Skin of body (tissue), 2 donors: Measurements from ENCODE around the gene CATSPER3. TPM values are rescaled to one million over a fixed set of nuclear protein-coding genes. Genes with fewer than 3 reads are reported as not detected.

Source experiments
- DNase-seq: peaks from one replicate; lab custom pipeline; 2025; lab: John Stamatoyannopoulos, UW
- total RNA-seq: library from RNA; depleted of rRNA; stranded (reverse); fragments of >200 nt; gene quantifications from one replicate; pipeline ENCODE4 v1.2.3, GENCODE V29; 2014

The CATSPER3 gene
- total RNA-seq, 1 donor from 2014 or later: not detected

- DNase-seq: no peak
Observed at GRCh38 chr5:135040333-135041144, 72.8 kb downstream of the CATSPER3 start.

- DNase-seq: no peak
Observed at GRCh38 chr5:135041145-135041587, 73.5 kb downstream of the CATSPER3 start.

GRCh38 chr5:135041726-135042125 lies 74.0 kb downstream of the CATSPER3 start:
- no peak for DNase-seq

GRCh38 chr5:135042595-135042994 lies 74.9 kb downstream of the CATSPER3 start:
- DNase-seq: no peak

GRCh38 chr5:135045488-135045887 lies 77.8 kb downstream of the CATSPER3 start:
- DNase-seq: no peak

GRCh38 chr5:135046661-135047346 lies 79.1 kb downstream of the CATSPER3 start:
- no peak for DNase-seq

- no peak for DNase-seq
Observed at GRCh38 chr5:135047347-135047695, 79.6 kb downstream of the CATSPER3 start.

GRCh38 chr5:135048286-135048685 lies 80.6 kb downstream of the CATSPER3 start:
- no peak for DNase-seq

GRCh38 chr5:135048930-135049329 lies 81.2 kb downstream of the CATSPER3 start:
- no peak for DNase-seq

GRCh38 chr5:135050244-135050767 lies 82.6 kb downstream of the CATSPER3 start:
- no peak for DNase-seq

- no peak for DNase-seq
Observed at GRCh38 chr5:135051399-135051798, 83.7 kb downstream of the CATSPER3 start.

- no peak for DNase-seq
Observed at GRCh38 chr5:135051872-135052271, 84.2 kb downstream of the CATSPER3 start.

- no peak for DNase-seq
Observed at GRCh38 chr5:135052511-135053145, 84.9 kb downstream of the CATSPER3 start.

GRCh38 chr5:135053278-135053677 lies 85.6 kb downstream of the CATSPER3 start:
- DNase-seq: no peak

- DNase-seq: no peak
Observed at GRCh38 chr5:135053989-135054388, 86.3 kb downstream of the CATSPER3 start.

- DNase-seq: no peak
Observed at GRCh38 chr5:135054546-135054945, 86.8 kb downstream of the CATSPER3 start.

- DNase-seq: no peak
Observed at GRCh38 chr5:135055396-135055795, 87.7 kb downstream of the CATSPER3 start.

GRCh38 chr5:135056316-135057030 lies 88.8 kb downstream of the CATSPER3 start:
- no peak for DNase-seq

- no peak for DNase-seq
Observed at GRCh38 chr5:135057233-135057632, 89.5 kb downstream of the CATSPER3 start.

GRCh38 chr5:135058331-135058732 lies 90.6 kb downstream of the CATSPER3 start:
- no peak for DNase-seq
